ENCODE measurements around the gene SPG7.
"Not testable (repeated sequence)": the region's sequence is repeated elsewhere in the genome, so short reads cannot be mapped to it uniquely, and the experiment has no call there.

Gene SPG7

DNA sequence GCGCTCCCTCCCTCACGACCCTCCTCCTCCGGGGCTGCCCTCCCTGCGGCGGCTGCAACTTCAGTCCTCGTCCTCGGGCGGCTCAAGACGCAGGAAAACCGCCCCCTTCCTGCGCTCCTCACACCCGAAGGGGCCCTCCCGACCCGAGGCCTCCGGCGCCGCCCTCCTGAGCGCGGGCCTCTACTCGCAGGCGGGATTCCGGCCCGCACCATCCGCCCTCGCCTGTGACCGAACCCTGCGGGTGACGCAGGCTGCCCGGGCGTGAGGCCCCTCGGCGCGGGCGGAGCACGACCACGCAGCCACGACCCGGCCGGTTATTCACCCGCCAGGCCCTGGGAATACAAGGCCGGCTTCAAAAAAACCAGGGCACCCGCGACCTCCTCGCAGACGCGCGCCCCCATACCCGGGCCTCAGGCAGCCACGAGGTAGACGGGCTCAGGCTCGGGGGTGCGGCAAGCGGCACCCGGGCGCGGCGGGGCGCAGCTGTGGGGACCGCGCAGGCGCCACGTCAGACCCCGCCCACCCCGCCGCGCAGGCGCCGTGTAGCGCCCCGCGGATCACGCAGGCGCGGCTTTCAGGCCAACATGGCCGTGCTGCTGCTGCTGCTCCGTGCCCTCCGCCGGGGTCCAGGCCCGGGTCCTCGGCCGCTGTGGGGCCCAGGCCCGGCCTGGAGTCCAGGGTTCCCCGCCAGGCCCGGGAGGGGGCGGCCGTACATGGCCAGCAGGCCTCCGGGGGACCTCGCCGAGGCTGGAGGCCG lies at the start of gene SPG7:
Gene SPG7 (plus strand): TSS at position 570 of the 757 bp plus-strand sequence. CDS start 15 bp downstream, at position 585.
- Histone ChIP-seq H3K4me1 (ENCODE audit: control insufficient read depth, insufficient read depth, low read length) (peaks cover 36% of the 10 kb centered on the region), H3K9ac (ENCODE audit: low read length) (peak within 1 kb of the TSS; percentile 83), H3K36me3 (ENCODE audit: control insufficient read depth, insufficient read depth, low read length) (no peaks in the 10 kb centered on the region), H3K4me3 (ENCODE audit: low read length) (peak within 1 kb of the TSS; percentile 45), H3K27me3 (ENCODE audit: control insufficient read depth, insufficient read depth, low read length) (no peaks in the 10 kb centered on the region), H3K9me3 (ENCODE audit: control insufficient read depth, low read length) (no peaks in the 10 kb centered on the region)

GRCh38 chr16:89458551-89458950 lies 49.7 kb upstream of the SPG7 start:
- Histone ChIP-seq H3K36me3 (ENCODE audit: control insufficient read depth, insufficient read depth, low read length) (no peaks in the 10 kb centered on the region), H3K4me1 (ENCODE audit: control insufficient read depth, insufficient read depth, low read length) (peaks cover 10% of the 10 kb centered on the region), H3K27me3 (ENCODE audit: control insufficient read depth, insufficient read depth, low read length) (no peaks in the 10 kb centered on the region), H3K9me3 (ENCODE audit: control insufficient read depth, low read length) (no peaks in the 10 kb centered on the region), H3K4me3 (ENCODE audit: low read length) (no peak overlapping the region), H3K9ac (ENCODE audit: low read length) (no peak overlapping the region)

GRCh38 chr16:89458967-89459366 lies 49.2 kb upstream of the SPG7 start:
- Histone ChIP-seq H3K27me3 (ENCODE audit: control insufficient read depth, insufficient read depth, low read length) (no peaks in the 10 kb centered on the region), H3K9ac (ENCODE audit: low read length) (no peak overlapping the region), H3K9me3 (ENCODE audit: control insufficient read depth, low read length) (no peaks in the 10 kb centered on the region), H3K4me1 (ENCODE audit: control insufficient read depth, insufficient read depth, low read length) (peaks cover 6% of the 10 kb centered on the region), H3K36me3 (ENCODE audit: control insufficient read depth, insufficient read depth, low read length) (no peaks in the 10 kb centered on the region), H3K4me3 (ENCODE audit: low read length) (no peak overlapping the region)

DNA sequence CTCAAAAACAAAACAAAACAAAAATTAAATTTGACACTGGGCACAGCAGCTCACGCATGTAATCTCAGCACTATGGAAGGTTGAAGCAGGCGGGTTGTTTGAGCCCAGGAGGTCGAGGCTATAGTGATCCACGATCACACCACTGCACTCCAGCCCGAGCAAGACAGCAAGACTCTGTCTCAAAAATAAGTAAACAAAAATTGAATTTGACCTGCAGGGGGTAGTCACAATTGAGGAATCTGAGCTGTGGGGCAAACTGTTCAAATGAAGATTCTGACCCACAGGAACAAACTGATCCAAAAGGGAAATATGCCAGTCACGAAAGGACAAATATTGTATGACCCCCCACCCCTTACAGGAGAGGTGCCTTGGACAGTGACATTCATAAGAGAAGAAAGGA lies 47.6 kb upstream of the SPG7 start:
- no peak overlapping the region for H3K4me3 ChIP-seq (ENCODE audit: low read length)

DNA sequence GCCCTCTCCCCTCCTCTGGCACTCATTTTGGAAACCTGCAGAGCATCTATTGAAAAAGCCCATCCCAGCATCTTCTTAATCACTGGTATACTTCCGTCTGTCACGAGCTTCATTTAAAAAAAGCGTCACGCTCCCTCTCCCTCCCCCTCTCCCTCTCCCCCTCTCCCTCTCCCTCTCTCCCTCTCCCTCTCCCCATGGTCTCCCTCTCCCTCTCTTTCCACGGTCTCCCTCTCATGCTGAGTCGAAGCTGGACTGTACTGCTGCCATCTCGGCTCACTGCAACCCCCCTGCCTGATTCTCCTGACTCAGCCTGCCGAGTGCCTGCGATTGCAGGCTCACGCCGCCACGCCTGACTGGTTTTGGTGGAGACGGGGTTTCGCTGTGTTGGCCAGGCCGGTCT lies 46.3 kb upstream of the SPG7 start:
- H3K4me1 ChIP-seq (ENCODE audit: control insufficient read depth, insufficient read depth, low read length); H3K9ac ChIP-seq (ENCODE audit: low read length); H3K4me3 ChIP-seq (ENCODE audit: low read length); H3K36me3 ChIP-seq (ENCODE audit: control insufficient read depth, insufficient read depth, low read length); H3K9me3 ChIP-seq (ENCODE audit: control insufficient read depth, low read length); H3K27me3 ChIP-seq (ENCODE audit: control insufficient read depth, insufficient read depth, low read length): not testable (repeated sequence)

More for the DNA sequence above, 47.6 kb upstream of the SPG7 start:
- Histone ChIP-seq H3K9ac (ENCODE audit: low read length) (no peak overlapping the region), H3K36me3 (ENCODE audit: control insufficient read depth, insufficient read depth, low read length) (no peaks in the 10 kb centered on the region), H3K4me1 (ENCODE audit: control insufficient read depth, insufficient read depth, low read length) (no peaks in the 10 kb centered on the region), H3K9me3 (ENCODE audit: control insufficient read depth, low read length) (no peaks in the 10 kb centered on the region), H3K27me3 (ENCODE audit: control insufficient read depth, insufficient read depth, low read length) (no peaks in the 10 kb centered on the region)

- not testable (repeated sequence) for H3K9ac ChIP-seq (ENCODE audit: low read length); H3K4me1 ChIP-seq (ENCODE audit: control insufficient read depth, insufficient read depth, low read length); H3K27me3 ChIP-seq (ENCODE audit: control insufficient read depth, insufficient read depth, low read length); H3K4me3 ChIP-seq (ENCODE audit: low read length); H3K36me3 ChIP-seq (ENCODE audit: control insufficient read depth, insufficient read depth, low read length); H3K9me3 ChIP-seq (ENCODE audit: control insufficient read depth, low read length)
Measured at GRCh38 chr16:89462639-89463038, 45.6 kb upstream of the SPG7 start.

GRCh38 chr16:89463312-89463711 lies 44.9 kb upstream of the SPG7 start:
- not testable (repeated sequence) for H3K27me3 ChIP-seq (ENCODE audit: control insufficient read depth, insufficient read depth, low read length); H3K4me1 ChIP-seq (ENCODE audit: control insufficient read depth, insufficient read depth, low read length); H3K9ac ChIP-seq (ENCODE audit: low read length); H3K36me3 ChIP-seq (ENCODE audit: control insufficient read depth, insufficient read depth, low read length); H3K9me3 ChIP-seq (ENCODE audit: control insufficient read depth, low read length); H3K4me3 ChIP-seq (ENCODE audit: low read length)

DNA sequence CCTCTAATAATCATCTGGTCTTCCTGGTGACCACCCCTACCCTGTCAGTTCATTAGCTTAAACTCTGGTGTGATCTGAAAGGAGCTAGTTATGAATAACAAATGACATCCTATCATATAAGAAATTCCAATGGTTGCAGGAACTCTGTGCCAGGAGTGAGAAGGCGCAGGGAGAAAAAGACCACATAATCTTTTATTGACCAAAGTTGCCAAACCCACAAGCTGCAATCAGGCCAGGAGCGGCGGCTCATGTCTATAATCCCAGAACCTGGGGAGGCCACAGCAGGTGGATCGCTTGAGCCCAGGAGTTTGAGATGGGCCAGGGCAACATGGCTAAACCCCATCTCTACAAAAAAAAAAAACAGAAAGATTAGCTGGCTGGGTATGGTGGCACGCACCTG lies 41.3 kb upstream of the SPG7 start:
- H3K4me1 ChIP-seq (ENCODE audit: control insufficient read depth, insufficient read depth, low read length) = no peaks in the 10 kb centered on the region

DNA sequence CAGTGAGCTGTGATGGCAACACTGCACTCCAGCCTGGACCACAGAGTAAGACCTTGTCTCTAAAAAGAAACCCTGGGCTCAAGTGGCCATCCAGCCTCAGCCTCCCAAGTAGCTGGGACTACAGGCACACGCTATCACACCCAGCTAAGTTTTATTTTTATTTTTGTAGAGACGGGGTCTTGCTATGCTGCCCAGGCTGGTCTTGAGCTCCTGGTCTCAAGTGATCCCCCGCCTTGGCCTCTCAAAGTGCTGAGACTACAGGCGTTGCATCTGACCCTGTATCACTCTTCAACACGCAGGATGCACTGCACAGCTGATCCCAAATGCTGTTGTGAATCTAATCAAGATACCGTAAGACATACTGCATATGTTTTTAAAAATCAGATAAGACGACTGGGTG lies 40.8 kb upstream of the SPG7 start:
- Histone ChIP-seq H3K4me1 (ENCODE audit: control insufficient read depth, insufficient read depth, low read length) (peaks cover 2% of the 10 kb centered on the region), H3K36me3 (ENCODE audit: control insufficient read depth, insufficient read depth, low read length) (no peaks in the 10 kb centered on the region), H3K9me3 (ENCODE audit: control insufficient read depth, low read length) (no peaks in the 10 kb centered on the region), H3K27me3 (ENCODE audit: control insufficient read depth, insufficient read depth, low read length) (no peaks in the 10 kb centered on the region), H3K9ac (ENCODE audit: low read length) (no peak overlapping the region), H3K4me3 (ENCODE audit: low read length) (no peak overlapping the region)

More for the DNA sequence above, 41.3 kb upstream of the SPG7 start:
- Histone ChIP-seq H3K27me3 (ENCODE audit: control insufficient read depth, insufficient read depth, low read length) (no peaks in the 10 kb centered on the region), H3K4me3 (ENCODE audit: low read length) (no peak overlapping the region), H3K9me3 (ENCODE audit: control insufficient read depth, low read length) (no peaks in the 10 kb centered on the region), H3K36me3 (ENCODE audit: control insufficient read depth, insufficient read depth, low read length) (no peaks in the 10 kb centered on the region), H3K9ac (ENCODE audit: low read length) (no peak overlapping the region)

DNA sequence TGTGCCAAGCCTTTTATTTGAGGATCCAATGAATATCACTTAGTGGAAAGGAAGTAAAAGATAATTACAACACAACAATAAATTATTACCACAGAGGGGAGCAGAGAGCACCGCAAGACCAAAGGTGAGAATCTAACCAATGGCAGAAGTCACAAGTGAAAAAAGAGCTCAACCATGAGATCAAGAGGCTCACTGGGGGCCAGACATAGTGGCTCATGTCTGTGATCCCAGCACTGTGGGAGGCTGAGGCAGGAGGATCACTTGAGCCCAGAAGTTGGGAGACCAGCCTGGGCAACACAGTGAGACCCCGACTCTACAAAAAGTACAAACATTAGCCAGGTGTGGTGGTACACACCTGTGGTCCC lies 35.5 kb upstream of the SPG7 start:
- H3K9me3 ChIP-seq (ENCODE audit: control insufficient read depth, low read length) = no peaks in the 10 kb centered on the region
- no peaks in the 10 kb centered on the region for H3K27me3 ChIP-seq (ENCODE audit: control insufficient read depth, insufficient read depth, low read length)
- no peaks in the 10 kb centered on the region for H3K36me3 ChIP-seq (ENCODE audit: control insufficient read depth, insufficient read depth, low read length)
- H3K4me1 ChIP-seq (ENCODE audit: control insufficient read depth, insufficient read depth, low read length) = peaks cover 33% of the 10 kb centered on the region
- no peak overlapping the region for H3K9ac ChIP-seq (ENCODE audit: low read length)
- H3K4me3 ChIP-seq (ENCODE audit: low read length) = no peak overlapping the region

- no peaks in the 10 kb centered on the region for H3K36me3 ChIP-seq (ENCODE audit: control insufficient read depth, insufficient read depth, low read length)
- H3K27me3 ChIP-seq (ENCODE audit: control insufficient read depth, insufficient read depth, low read length) = no peaks in the 10 kb centered on the region
- no peaks in the 10 kb centered on the region for H3K9me3 ChIP-seq (ENCODE audit: control insufficient read depth, low read length)
- peaks cover 33% of the 10 kb centered on the region for H3K4me1 ChIP-seq (ENCODE audit: control insufficient read depth, insufficient read depth, low read length)
- H3K9ac ChIP-seq (ENCODE audit: low read length) = no peak overlapping the region
- no peak overlapping the region for H3K4me3 ChIP-seq (ENCODE audit: low read length)
Measured at GRCh38 chr16:89473136-89473712, 35.0 kb upstream of the SPG7 start.

- peaks cover 38% of the 10 kb centered on the region for H3K4me1 ChIP-seq (ENCODE audit: control insufficient read depth, insufficient read depth, low read length)
- H3K27me3 ChIP-seq (ENCODE audit: control insufficient read depth, insufficient read depth, low read length) = no peaks in the 10 kb centered on the region
- no peak overlapping the region for H3K9ac ChIP-seq (ENCODE audit: low read length)
- no peaks in the 10 kb centered on the region for H3K9me3 ChIP-seq (ENCODE audit: control insufficient read depth, low read length)
- H3K4me3 ChIP-seq (ENCODE audit: low read length) = no peak overlapping the region
- no peaks in the 10 kb centered on the region for H3K36me3 ChIP-seq (ENCODE audit: control insufficient read depth, insufficient read depth, low read length)
Measured at GRCh38 chr16:89473791-89474414, 34.3 kb upstream of the SPG7 start.

Measured in mucosa of stomach (tissue), 1 donor.